ENCODE measurements around the gene KIAA1328. TPM values are rescaled to one million over a fixed set of nuclear protein-coding genes. Genes with fewer than 3 reads are reported as not detected.

Gene KIAA1328
- total and polyA plus RNA-seq, 4 donors = 0.95 to 7.4 (median 2.9) TPM

GRCh38 chr18:37135177-37135576 is 306.2 kb downstream of the KIAA1328 start:
- Histone ChIP-seq H3K27me3 (ENCODE audit: control insufficient read depth in 4 of 4, insufficient read depth in 4 of 4, low read length in 3 of 4) (no peaks in the 10 kb centered on the region), H3K27ac (ENCODE audit: low read depth in 1 of 2, low read length in 2 of 2) (no peak overlapping the region), H3K9ac (ENCODE audit: low read depth in 1 of 2, low read length in 2 of 2) (no peak overlapping the region), H3K4me1 (ENCODE audit: control insufficient read depth in 4 of 4, insufficient read depth in 4 of 4, low read length in 3 of 4) (peaks cover 0 to 1% (median 0%) of the 10 kb centered on the region in 4 donors), H3K4me3 (ENCODE audit: low read depth in 1 of 3, low read length in 3 of 3) (no peak overlapping the region), H3K9me3 (ENCODE audit: control insufficient read depth in 4 of 4, low read length in 3 of 4) (no peaks in the 10 kb centered on the region), H3K36me3 (ENCODE audit: control insufficient read depth in 4 of 4, insufficient read depth in 3 of 4, low read depth in 1 of 4, low read length in 3 of 4) (no peaks in the 10 kb centered on the region)
- 95% methylated on average over 4 of the region's 4 CpGs for WGBS
- TF ChIP-seq HNF4G (IDR thresholded peaks at IDR 0.05) (no peak), FOXA2 (IDR thresholded peaks at IDR 0.05) (no peak), ZBTB33 (IDR thresholded peaks at IDR 0.05) (no peak), EGR1 (IDR thresholded peaks at IDR 0.05; ENCODE audit: low read depth in 2 of 2) (no peak), REST (IDR thresholded peaks at IDR 0.05) (no peak), MAX (IDR thresholded peaks at IDR 0.05) (no peak), GABPA (IDR thresholded peaks at IDR 0.05 in 1 of 2, conservative IDR thresholded peaks at IDR 0.05 in 1 of 2) (no peak), RXRA (IDR thresholded peaks at IDR 0.05) (no peak), TAF1 (conservative IDR thresholded peaks at IDR 0.05) (no peak), JUND (IDR thresholded peaks at IDR 0.05) (no peak), ATF3 (IDR thresholded peaks at IDR 0.05) (no peak), SP1 (IDR thresholded peaks at IDR 0.05) (no peak), CTCF (IDR thresholded peaks at IDR 0.05; ENCODE audit: low read depth, low read length, missing input control) (no peak), FOXA1 (IDR thresholded peaks at IDR 0.05) (no peak), RAD21 (IDR thresholded peaks at IDR 0.05) (no peak), YY1 (IDR thresholded peaks at IDR 0.05) (no peak), NR2F2 (IDR thresholded peaks at IDR 0.05) (no peak), HNF4A (conservative IDR thresholded peaks at IDR 0.05) (no peak)
- no peak for DNase-seq (ENCODE audit: low spot score)
